HEK293 (cell line): Measurements from ENCODE around the gene DIP2C.

Experiments
- CTCF ChIA-PET: fragments of 350-600 bp; formaldehyde crosslinking; extraction: SDS; loops from one replicate; lab custom pipeline; 2021; ENCODE audit warnings: antibody characterized with exemption; lab: Yijun Ruan, JAX
- POLR2A ChIA-PET: fragments of 300-600 bp; formaldehyde crosslinking; extraction: SDS; loops from one replicate; lab custom pipeline; 2020; ENCODE audit warnings: antibody characterized with exemption, inconsistent platforms; lab: Yijun Ruan, JAX
- H3K27ac ChIP-seq: fragments of 200-500 bp; sonication (Bioruptor generic); 2 replicates; pipeline ENCODE4 v1.5.1; 2014; ENCODE audit warnings: low read depth, low read length, control low read depth, inconsistent platforms; ENCODE audit errors: extremely low read depth
- H3K36me3 ChIP-seq, 2 experiments: fragments of 200-500 bp in 1 of 2; sonication (Bioruptor generic) in 1 of 2; 1 replicate in 1 of 2; 2 replicates in 1 of 2; pipeline ENCODE4 v1.5.1; 2014 to 2017; ENCODE audit warnings: inconsistent platforms in 2 of 2, low read length in 2 of 2; ENCODE audit not compliant: control insufficient read depth in 2 of 2, insufficient read depth in 1 of 2
- H3K4me1 ChIP-seq: fragments of 200-500 bp; sonication (Bioruptor generic); 2 replicates; pipeline ENCODE4 v1.5.1; 2014; ENCODE audit warnings: mild to moderate bottlenecking, low read length, inconsistent platforms; ENCODE audit not compliant: control insufficient read depth, insufficient read depth
- H3K4me3 ChIP-seq: 2 replicates; pipeline ENCODE4 v1.5.1; 2011; ENCODE audit warnings: low read depth, mild to moderate bottlenecking, control low read depth, low read length, moderate library complexity
- H3K9me3 ChIP-seq: fragments of 200-500 bp; sonication (Bioruptor generic); 2 replicates; pipeline ENCODE4 v1.5.1; 2014; ENCODE audit warnings: low read depth, low read length, inconsistent platforms; ENCODE audit not compliant: control insufficient read depth, insufficient read depth
- MYNN ChIP-seq: fragments of 450-650 bp; formaldehyde crosslinking; IDR thresholded peaks from 2 replicates; pipeline ENCODE4 v1.5.1; 2016; ENCODE audit warnings: missing biosample characterization, missing genetic modification characterization, borderline replicate concordance
- RBAK ChIP-seq: fragments of 450-650 bp; formaldehyde crosslinking; IDR thresholded peaks from 2 replicates; pipeline ENCODE4 v1.5.1; 2016; ENCODE audit warnings: missing biosample characterization, missing genetic modification characterization
- REST ChIP-seq: fragments of 450-650 bp; formaldehyde crosslinking; IDR thresholded peaks from 2 replicates; pipeline ENCODE4 v1.5.1; 2016; ENCODE audit warnings: missing biosample characterization, missing genetic modification characterization
- YY1 ChIP-seq: fragments of 450-650 bp; formaldehyde crosslinking; IDR thresholded peaks from 2 replicates; pipeline ENCODE4 v1.5.1; 2018; ENCODE audit warnings: missing biosample characterization, missing genetic modification characterization
- ZBTB1 ChIP-seq: fragments of 450-650 bp; formaldehyde crosslinking; IDR thresholded peaks from 2 replicates; pipeline ENCODE4 v1.5.1; 2016; ENCODE audit warnings: missing biosample characterization, missing genetic modification characterization
- ZBTB6 ChIP-seq: fragments of 450-650 bp; formaldehyde crosslinking; IDR thresholded peaks from 2 replicates; pipeline ENCODE4 v1.5.1; 2017; ENCODE audit warnings: missing biosample characterization, missing genetic modification characterization
- ZEB2 ChIP-seq: fragments of 450-650 bp; formaldehyde crosslinking; IDR thresholded peaks from 2 replicates; pipeline ENCODE4 v1.5.1; 2016; ENCODE audit warnings: missing biosample characterization, missing genetic modification characterization
- ZFP69B ChIP-seq: fragments of 450-650 bp; formaldehyde crosslinking; IDR thresholded peaks from 2 replicates; pipeline ENCODE4 v1.5.1; 2016; ENCODE audit warnings: missing biosample characterization, missing genetic modification characterization
- ZNF140 ChIP-seq: fragments of 450-650 bp; formaldehyde crosslinking; IDR thresholded peaks from 2 replicates; pipeline ENCODE4 v1.5.1; 2016; ENCODE audit warnings: missing biosample characterization, missing genetic modification characterization
- ZNF423 ChIP-seq: fragments of 450-650 bp; formaldehyde crosslinking; IDR thresholded peaks from 2 replicates; pipeline ENCODE4 v1.5.1; 2016; ENCODE audit warnings: missing biosample characterization, missing genetic modification characterization
- ZNF830 ChIP-seq: fragments of 450-650 bp; IDR thresholded peaks from 2 replicates; pipeline ENCODE4 v1.5.0; 2018; ENCODE audit warnings: missing biosample characterization, missing genetic modification characterization, low read depth, mild to moderate bottlenecking, moderate library complexity
- TF ChIP-seq, protein P1 (sequence below): fragments of 450-650 bp; formaldehyde crosslinking; IDR thresholded peaks from 2 replicates; pipeline ENCODE4 v1.5.1; 2016; ENCODE audit warnings: missing biosample characterization, missing genetic modification characterization
- TF ChIP-seq, protein P2 (sequence below): fragments of 450-650 bp; formaldehyde crosslinking; IDR thresholded peaks from 2 replicates; pipeline ENCODE4 v1.5.1; 2016; ENCODE audit warnings: missing biosample characterization, missing genetic modification characterization
- TF ChIP-seq, protein P3 (sequence below): fragments of 450-650 bp; formaldehyde crosslinking; IDR thresholded peaks from 2 replicates; pipeline ENCODE4 v1.5.1; 2016; ENCODE audit warnings: missing biosample characterization, missing genetic modification characterization, borderline replicate concordance
- TF ChIP-seq, protein P4 (sequence below): fragments of 450-650 bp; IDR thresholded peaks from 2 replicates; pipeline ENCODE4 v1.5.1; 2018; ENCODE audit warnings: missing biosample characterization, mild to moderate bottlenecking, missing genetic modification characterization
- TF ChIP-seq, protein P5 (sequence below): fragments of 450-650 bp; formaldehyde crosslinking; conservative IDR thresholded peaks from 2 replicates; pipeline ENCODE4 v1.5.1; 2016; ENCODE audit warnings: low read depth, missing biosample characterization, missing genetic modification characterization

DIP2C gene

GRCh38 chr10:689452-690371 lies at the start of gene DIP2C:
TSS of gene DIP2C (minus strand) at chr10:689668. CDS start at chr10:689578, 90 bp downstream.
- no peaks in the 10 kb centered on the region for H3K9me3 ChIP-seq
- peak within 1 kb of the TSS; percentile 82; the same call in 1 of the 2 replicates for H3K27ac ChIP-seq
- CTCF ChIA-PET, result no interaction called here
- peaks cover 0 to 9% of the 10 kb centered on the region in 2 experiments; a peak in 1 of 3 replicates for H3K36me3 ChIP-seq
- POLR2A ChIA-PET, result interaction anchor here (0.7 kb wide), 1 partner anchor 263 kb away, joined by 4 read pairs; no protein-coding TSS in a partner anchor
- H3K4me1 ChIP-seq, result peaks cover 12% of the 10 kb centered on the region
- H3K4me3 ChIP-seq, result peak within 1 kb of the TSS; percentile 62
- TF ChIP-seq REST (tag by site-specific recombination) (no peak), ZBTB1 (tag by site-specific recombination) (no peak), YY1 (tag by site-specific recombination) (no peak), ZNF423 (no peak), ZEB2 (tag by site-specific recombination) (0 out of 2 replicates have a peak, but pooled peaks have one; percentile 34), ZNF140 (tag by site-specific recombination) (no peak), ZNF830 (tag by site-specific recombination) (no peak), ZFP69B (tag by site-specific recombination) (0 out of 2 replicates have a peak, but pooled peaks have one; percentile 36), ZBTB6 (tag by site-specific recombination) (0 out of 2 replicates have a peak, but pooled peaks have one; percentile 4), MYNN (tag by site-specific recombination) (no peak), RBAK (tag by site-specific recombination) (no peak)
- TF ChIP-seq, protein P1, sequence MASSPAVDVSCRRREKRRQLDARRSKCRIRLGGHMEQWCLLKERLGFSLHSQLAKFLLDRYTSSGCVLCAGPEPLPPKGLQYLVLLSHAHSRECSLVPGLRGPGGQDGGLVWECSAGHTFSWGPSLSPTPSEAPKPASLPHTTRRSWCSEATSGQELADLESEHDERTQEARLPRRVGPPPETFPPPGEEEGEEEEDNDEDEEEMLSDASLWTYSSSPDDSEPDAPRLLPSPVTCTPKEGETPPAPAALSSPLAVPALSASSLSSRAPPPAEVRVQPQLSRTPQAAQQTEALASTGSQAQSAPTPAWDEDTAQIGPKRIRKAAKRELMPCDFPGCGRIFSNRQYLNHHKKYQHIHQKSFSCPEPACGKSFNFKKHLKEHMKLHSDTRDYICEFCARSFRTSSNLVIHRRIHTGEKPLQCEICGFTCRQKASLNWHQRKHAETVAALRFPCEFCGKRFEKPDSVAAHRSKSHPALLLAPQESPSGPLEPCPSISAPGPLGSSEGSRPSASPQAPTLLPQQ (tag by site-specific recombination), result peak; percentile 42; the same call in 1 of the 2 replicates
- TF ChIP-seq, protein P2, sequence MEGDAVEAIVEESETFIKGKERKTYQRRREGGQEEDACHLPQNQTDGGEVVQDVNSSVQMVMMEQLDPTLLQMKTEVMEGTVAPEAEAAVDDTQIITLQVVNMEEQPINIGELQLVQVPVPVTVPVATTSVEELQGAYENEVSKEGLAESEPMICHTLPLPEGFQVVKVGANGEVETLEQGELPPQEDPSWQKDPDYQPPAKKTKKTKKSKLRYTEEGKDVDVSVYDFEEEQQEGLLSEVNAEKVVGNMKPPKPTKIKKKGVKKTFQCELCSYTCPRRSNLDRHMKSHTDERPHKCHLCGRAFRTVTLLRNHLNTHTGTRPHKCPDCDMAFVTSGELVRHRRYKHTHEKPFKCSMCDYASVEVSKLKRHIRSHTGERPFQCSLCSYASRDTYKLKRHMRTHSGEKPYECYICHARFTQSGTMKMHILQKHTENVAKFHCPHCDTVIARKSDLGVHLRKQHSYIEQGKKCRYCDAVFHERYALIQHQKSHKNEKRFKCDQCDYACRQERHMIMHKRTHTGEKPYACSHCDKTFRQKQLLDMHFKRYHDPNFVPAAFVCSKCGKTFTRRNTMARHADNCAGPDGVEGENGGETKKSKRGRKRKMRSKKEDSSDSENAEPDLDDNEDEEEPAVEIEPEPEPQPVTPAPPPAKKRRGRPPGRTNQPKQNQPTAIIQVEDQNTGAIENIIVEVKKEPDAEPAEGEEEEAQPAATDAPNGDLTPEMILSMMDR (tag by site-specific recombination), result no peak
- TF ChIP-seq, protein P3, sequence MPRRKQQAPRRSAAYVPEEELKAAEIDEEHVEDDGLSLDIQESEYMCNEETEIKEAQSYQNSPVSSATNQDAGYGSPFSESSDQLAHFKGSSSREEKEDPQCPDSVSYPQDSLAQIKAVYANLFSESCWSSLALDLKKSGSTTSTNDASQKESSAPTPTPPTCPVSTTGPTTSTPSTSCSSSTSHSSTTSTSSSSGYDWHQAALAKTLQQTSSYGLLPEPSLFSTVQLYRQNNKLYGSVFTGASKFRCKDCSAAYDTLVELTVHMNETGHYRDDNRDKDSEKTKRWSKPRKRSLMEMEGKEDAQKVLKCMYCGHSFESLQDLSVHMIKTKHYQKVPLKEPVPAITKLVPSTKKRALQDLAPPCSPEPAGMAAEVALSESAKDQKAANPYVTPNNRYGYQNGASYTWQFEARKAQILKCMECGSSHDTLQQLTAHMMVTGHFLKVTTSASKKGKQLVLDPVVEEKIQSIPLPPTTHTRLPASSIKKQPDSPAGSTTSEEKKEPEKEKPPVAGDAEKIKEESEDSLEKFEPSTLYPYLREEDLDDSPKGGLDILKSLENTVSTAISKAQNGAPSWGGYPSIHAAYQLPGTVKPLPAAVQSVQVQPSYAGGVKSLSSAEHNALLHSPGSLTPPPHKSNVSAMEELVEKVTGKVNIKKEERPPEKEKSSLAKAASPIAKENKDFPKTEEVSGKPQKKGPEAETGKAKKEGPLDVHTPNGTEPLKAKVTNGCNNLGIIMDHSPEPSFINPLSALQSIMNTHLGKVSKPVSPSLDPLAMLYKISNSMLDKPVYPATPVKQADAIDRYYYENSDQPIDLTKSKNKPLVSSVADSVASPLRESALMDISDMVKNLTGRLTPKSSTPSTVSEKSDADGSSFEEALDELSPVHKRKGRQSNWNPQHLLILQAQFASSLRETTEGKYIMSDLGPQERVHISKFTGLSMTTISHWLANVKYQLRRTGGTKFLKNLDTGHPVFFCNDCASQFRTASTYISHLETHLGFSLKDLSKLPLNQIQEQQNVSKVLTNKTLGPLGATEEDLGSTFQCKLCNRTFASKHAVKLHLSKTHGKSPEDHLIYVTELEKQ (tag by site-specific recombination), result no peak
- TF ChIP-seq, protein P4, sequence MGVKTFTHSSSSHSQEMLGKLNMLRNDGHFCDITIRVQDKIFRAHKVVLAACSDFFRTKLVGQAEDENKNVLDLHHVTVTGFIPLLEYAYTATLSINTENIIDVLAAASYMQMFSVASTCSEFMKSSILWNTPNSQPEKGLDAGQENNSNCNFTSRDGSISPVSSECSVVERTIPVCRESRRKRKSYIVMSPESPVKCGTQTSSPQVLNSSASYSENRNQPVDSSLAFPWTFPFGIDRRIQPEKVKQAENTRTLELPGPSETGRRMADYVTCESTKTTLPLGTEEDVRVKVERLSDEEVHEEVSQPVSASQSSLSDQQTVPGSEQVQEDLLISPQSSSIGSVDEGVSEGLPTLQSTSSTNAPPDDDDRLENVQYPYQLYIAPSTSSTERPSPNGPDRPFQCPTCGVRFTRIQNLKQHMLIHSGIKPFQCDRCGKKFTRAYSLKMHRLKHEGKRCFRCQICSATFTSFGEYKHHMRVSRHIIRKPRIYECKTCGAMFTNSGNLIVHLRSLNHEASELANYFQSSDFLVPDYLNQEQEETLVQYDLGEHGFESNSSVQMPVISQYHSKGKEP (tag by site-specific recombination), result no peak
- TF ChIP-seq, protein P5, sequence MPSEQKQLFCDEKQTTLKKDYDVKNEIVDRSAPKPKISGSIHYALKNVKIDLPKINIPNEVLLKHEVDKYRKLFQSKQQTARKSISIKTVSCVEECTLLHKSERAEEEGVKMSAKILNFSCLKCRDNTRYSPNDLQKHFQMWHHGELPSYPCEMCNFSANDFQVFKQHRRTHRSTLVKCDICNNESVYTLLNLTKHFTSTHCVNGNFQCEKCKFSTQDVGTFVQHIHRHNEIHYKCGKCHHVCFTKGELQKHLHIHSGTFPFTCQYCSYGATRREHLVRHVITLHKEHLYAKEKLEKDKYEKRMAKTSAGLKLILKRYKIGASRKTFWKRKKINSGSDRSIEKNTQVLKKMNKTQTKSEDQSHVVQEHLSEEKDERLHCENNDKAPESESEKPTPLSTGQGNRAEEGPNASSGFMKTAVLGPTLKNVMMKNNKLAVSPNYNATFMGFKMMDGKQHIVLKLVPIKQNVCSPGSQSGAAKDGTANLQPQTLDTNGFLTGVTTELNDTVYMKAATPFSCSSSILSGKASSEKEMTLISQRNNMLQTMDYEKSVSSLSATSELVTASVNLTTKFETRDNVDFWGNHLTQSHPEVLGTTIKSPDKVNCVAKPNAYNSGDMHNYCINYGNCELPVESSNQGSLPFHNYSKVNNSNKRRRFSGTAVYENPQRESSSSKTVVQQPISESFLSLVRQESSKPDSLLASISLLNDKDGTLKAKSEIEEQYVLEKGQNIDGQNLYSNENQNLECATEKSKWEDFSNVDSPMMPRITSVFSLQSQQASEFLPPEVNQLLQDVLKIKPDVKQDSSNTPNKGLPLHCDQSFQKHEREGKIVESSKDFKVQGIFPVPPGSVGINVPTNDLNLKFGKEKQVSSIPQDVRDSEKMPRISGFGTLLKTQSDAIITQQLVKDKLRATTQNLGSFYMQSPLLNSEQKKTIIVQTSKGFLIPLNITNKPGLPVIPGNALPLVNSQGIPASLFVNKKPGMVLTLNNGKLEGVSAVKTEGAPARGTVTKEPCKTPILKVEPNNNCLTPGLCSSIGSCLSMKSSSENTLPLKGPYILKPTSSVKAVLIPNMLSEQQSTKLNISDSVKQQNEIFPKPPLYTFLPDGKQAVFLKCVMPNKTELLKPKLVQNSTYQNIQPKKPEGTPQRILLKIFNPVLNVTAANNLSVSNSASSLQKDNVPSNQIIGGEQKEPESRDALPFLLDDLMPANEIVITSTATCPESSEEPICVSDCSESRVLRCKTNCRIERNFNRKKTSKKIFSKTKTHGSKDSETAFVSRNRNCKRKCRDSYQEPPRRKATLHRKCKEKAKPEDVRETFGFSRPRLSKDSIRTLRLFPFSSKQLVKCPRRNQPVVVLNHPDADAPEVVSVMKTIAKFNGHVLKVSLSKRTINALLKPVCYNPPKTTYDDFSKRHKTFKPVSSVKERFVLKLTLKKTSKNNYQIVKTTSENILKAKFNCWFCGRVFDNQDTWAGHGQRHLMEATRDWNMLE (tag by site-specific recombination), result no peak
